OCI-LY7 (cell line): ENCODE measurements around the gene TPH2. TPM values are rescaled to one million over a fixed set of nuclear protein-coding genes. Genes with fewer than 3 reads are reported as not detected.

Experiments
- Bru-seq: library from RNA; stranded (reverse); fragments of 400-500 nt; gene quantifications from one replicate; lab custom pipeline; 2021; lab: Mats Ljungman, UMichigan
- BruChase-seq, 2 experiments: library from RNA; stranded (reverse); fragments of 400-500 nt; gene quantifications; one replicate each; lab custom pipeline; 2021; lab: Mats Ljungman, UMichigan
- BruUV-seq: library from RNA; stranded (reverse); fragments of 400-500 nt; replicated peaks from 2 replicates; lab custom pipeline; 2021; lab: Mats Ljungman, UMichigan
- CTCF ChIA-PET: fragments of 300-600 bp; sonication (Branson Sonifier 250); formaldehyde crosslinking; loops from one replicate; lab custom pipeline; 2022; ENCODE audit warnings: antibody characterized with exemption; ENCODE audit not compliant: unreplicated experiment; lab: Charles Lee
- POLR2A ChIA-PET: fragments of 300-600 bp; sonication (Branson Sonifier 250); formaldehyde crosslinking; loops from one replicate; lab custom pipeline; 2022; ENCODE audit warnings: antibody characterized with exemption; lab: Charles Lee
- DNase-seq: peaks from one replicate; pipeline ENCODE4 v3.0.0-alpha.2; 2015; ENCODE audit warnings: low spot score
- H2AFZ ChIP-seq: fragments of 200-600 bp; sonication (generic), shearing (Covaris generic); 2 replicates; pipeline ENCODE4 v1.6.1; 2014; ENCODE audit warnings: mild to moderate bottlenecking, antibody characterized with exemption, low read length, moderate library complexity
- H3K27ac ChIP-seq: fragments of 200-600 bp; sonication (generic); 2 replicates; pipeline ENCODE4 v1.5.1; 2014; ENCODE audit warnings: mixed run types, low read depth, mild to moderate bottlenecking, moderate library complexity, low read length, inconsistent platforms; ENCODE audit not compliant: poor library complexity, severe bottlenecking
- H3K36me3 ChIP-seq: fragments of 200-600 bp; sonication (generic); 2 replicates; pipeline ENCODE4 v1.6.1; 2014; ENCODE audit warnings: mild to moderate bottlenecking, antibody characterized with exemption, low read length, moderate library complexity, mixed read lengths; ENCODE audit not compliant: insufficient read depth
- H3K4me1 ChIP-seq: fragments of 200-600 bp; sonication (generic); 2 replicates; pipeline ENCODE4 v1.5.1; 2014; ENCODE audit warnings: mild to moderate bottlenecking, low read length; ENCODE audit not compliant: insufficient read depth, poor library complexity, severe bottlenecking
- H3K4me2 ChIP-seq: fragments of 200-600 bp; sonication (generic); 2 replicates; pipeline ENCODE4 v1.6.1; 2014; ENCODE audit warnings: mild to moderate bottlenecking, low read length
- H3K4me3 ChIP-seq: fragments of 200-600 bp; sonication (generic); 2 replicates; pipeline ENCODE4 v1.5.1; 2014; ENCODE audit warnings: mild to moderate bottlenecking, low read depth, low read length; ENCODE audit not compliant: poor library complexity, severe bottlenecking
- H3K79me2 ChIP-seq: fragments of 200-600 bp; sonication (generic); 2 replicates; pipeline ENCODE4 v1.6.1; 2016; ENCODE audit warnings: low read depth, mild to moderate bottlenecking, low read length, moderate library complexity, mixed read lengths; ENCODE audit not compliant: insufficient read depth
- H3K9me2 ChIP-seq: fragments of 200-600 bp; sonication (generic); 2 replicates; pipeline ENCODE4 v1.6.1; 2016; ENCODE audit warnings: mild to moderate bottlenecking, low read length, mixed read lengths; ENCODE audit not compliant: insufficient read depth
- H3K9me3 ChIP-seq: fragments of 200-600 bp; sonication (generic); 2 replicates; pipeline ENCODE4 v1.6.1; 2014; ENCODE audit warnings: mild to moderate bottlenecking, mixed run types, low read length, mixed read lengths
- H4K20me1 ChIP-seq: fragments of 200-600 bp; sonication (generic); 2 replicates; pipeline ENCODE4 v1.6.1; 2014; ENCODE audit warnings: mild to moderate bottlenecking, antibody characterized with exemption, low read length, moderate library complexity, mixed read lengths; ENCODE audit not compliant: insufficient read depth
- CTCF ChIP-seq: fragments of 200-600 bp; sonication (generic); conservative IDR thresholded peaks from 2 replicates; pipeline ENCODE4 v1.5.1; 2014; ENCODE audit warnings: mild to moderate bottlenecking, antibody characterized with exemption, low read length, moderate library complexity, mixed read lengths
- EZH2phosphoT487 ChIP-seq: fragments of 200-600 bp; sonication (generic); IDR thresholded peaks from 2 replicates; pipeline ENCODE4 v1.6.1; 2018; ENCODE audit warnings: low read depth, borderline replicate concordance, mild to moderate bottlenecking, mixed run types, antibody characterized with exemption, low read length, moderate library complexity, mixed read lengths
- intact Hi-C: fragments of 100-400 bp; cut with micrococcal nuclease; formaldehyde crosslinking; loops from one replicate; pipeline ENCODE4 v1.10.0; 2022; ENCODE audit not compliant: unreplicated experiment
- long read RNA-seq: library from polyadenylated mRNA; stranded (forward); transcript quantifications from one replicate; pipeline ENCODE4 v2.0.0, GENCODE V29; 2022
- total RNA-seq, 2 experiments: library from RNA; depleted of rRNA in 1 of 2; stranded (reverse); fragments of >200 nt in 1 of 2; shearing (Covaris generic) in 1 of 2; gene quantifications; 2 replicates each; pipeline ENCODE4 v1.2.3, GENCODE V29; 2014 to 2022

Gene TPH2
- total RNA-seq (2014; rRNA removed; shearing (Covaris generic)) = not detected in 2 replicates
- not detected in 2 replicates for total RNA-seq (2022)
- percentile 6 among the genes with signal in this experiment for Bru-seq, nascent RNA
- percentile 5 among the genes with signal in this experiment for BruChase-seq, experiment 1, labeled RNA remaining after a 6-hour chase
- percentile 4 among the genes with signal in this experiment for BruChase-seq, experiment 2, labeled RNA remaining after a 2-hour chase
- long read RNA-seq = 0 reads

DNA sequence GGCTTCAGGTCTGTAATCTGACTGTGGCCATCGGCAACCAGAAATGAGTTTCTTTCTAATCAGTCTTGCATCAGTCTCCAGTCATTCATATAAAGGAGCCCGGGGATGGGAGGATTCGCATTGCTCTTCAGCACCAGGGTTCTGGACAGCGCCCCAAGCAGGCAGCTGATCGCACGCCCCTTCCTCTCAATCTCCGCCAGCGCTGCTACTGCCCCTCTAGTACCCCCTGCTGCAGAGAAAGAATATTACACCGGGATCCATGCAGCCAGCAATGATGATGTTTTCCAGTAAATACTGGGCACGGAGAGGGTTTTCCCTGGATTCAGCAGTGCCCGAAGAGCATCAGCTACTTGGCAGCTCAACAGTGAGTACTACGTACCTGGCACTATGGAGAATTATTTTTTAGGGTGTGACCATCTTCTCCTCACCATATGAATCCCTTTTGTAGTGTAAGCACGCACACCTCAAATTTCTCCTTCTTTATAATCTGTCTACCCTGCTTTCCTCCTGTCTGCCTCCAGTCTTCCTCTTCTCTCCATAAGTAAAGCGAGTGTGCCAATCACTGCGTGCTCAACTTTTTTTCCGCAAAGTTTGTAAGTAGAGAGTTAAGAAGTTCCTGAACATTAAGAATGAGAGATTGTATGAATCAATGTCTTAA lies at the start of gene TPH2:
TSS of gene TPH2 (plus strand) at position 118 of the 658 bp plus-strand sequence. CDS start at position 260, 142 bp downstream.
- ChIA-PET CTCF (no interaction called here), POLR2A (no interaction called here)
- Histone ChIP-seq H3K4me2 (no peak within 1 kb of the TSS), H4K20me1 (no peaks in the 10 kb centered on the region), H3K9me2 (no peaks in the 10 kb centered on the region), H3K27ac (no peak within 1 kb of the TSS), H3K4me3 (no peak within 1 kb of the TSS), H3K4me1 (no peaks in the 10 kb centered on the region), H2AFZ (no peak within 1 kb of the TSS), H3K36me3 (no peaks in the 10 kb centered on the region), H3K79me2 (no peaks in the 10 kb centered on the region), H3K9me3 (no peaks in the 10 kb centered on the region)
- DNase-seq = peak; percentile 77
- peak; percentile 85 for TF ChIP-seq CTCF
- no peak for TF ChIP-seq EZH2phosphoT487
- intact Hi-C loops = loop anchor here (2.0 kb wide), 1 partner anchor 158 kb away; no protein-coding TSS in a partner anchor
- BruUV-seq = no TSS peak

DNA sequence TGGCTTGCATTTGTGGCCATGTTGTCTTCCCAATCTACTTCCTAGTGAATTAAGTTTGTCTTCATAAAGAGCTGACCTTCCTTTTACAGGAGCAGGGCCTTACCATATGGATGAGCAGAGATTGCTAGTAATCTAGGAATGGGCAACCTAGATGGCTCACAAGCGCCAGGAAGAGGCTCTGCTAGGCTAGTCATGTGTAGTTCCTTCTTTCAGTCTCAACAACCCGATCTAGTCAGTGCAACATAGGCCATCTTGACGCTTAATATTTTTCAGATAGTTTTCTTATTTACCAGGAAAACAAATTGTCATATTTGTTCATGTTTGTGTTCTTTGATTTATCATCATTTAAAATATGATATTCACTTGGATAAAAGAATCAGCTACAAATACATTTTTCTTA lies 48.2 kb upstream of the TPH2 start:
- Histone ChIP-seq H3K9me2 (no peaks in the 10 kb centered on the region), H4K20me1 (no peaks in the 10 kb centered on the region), H2AFZ (no peak overlapping the region), H3K27ac (no peak overlapping the region), H3K4me1 (peaks cover 6% of the 10 kb centered on the region), H3K4me3 (no peak overlapping the region), H3K79me2 (no peaks in the 10 kb centered on the region), H3K4me2 (no peak overlapping the region), H3K36me3 (peaks cover 17% of the 10 kb centered on the region; the same call in 1 of the 2 replicates), H3K9me3 (no peaks in the 10 kb centered on the region)
- DNase-seq = peak; percentile 10
- no TSS peak for BruUV-seq
- CTCF ChIA-PET = no interaction called here
- TF ChIP-seq EZH2phosphoT487 = no peak
- no peak for TF ChIP-seq CTCF
- intact Hi-C loops = no loop called here
- POLR2A ChIA-PET = interaction anchor here (0.6 kb wide), 1 partner anchor 102 kb away, joined by 3 read pairs; no protein-coding TSS in a partner anchor

GRCh38 chr12:71892059-71892458 lies 46.6 kb upstream of the TPH2 start:
- no peaks in the 10 kb centered on the region for H4K20me1 ChIP-seq
- TF ChIP-seq CTCF (no peak), EZH2phosphoT487 (no peak)
- no peak overlapping the region for H3K27ac ChIP-seq
- BruUV-seq = no TSS peak
- POLR2A ChIA-PET = interaction anchor here (0.8 kb wide), 1 partner anchor 15 kb away, joined by 3 read pairs; no protein-coding TSS in a partner anchor
- no peaks in the 10 kb centered on the region for H3K9me2 ChIP-seq
- H3K9me3 ChIP-seq = no peaks in the 10 kb centered on the region
- no peak for DNase-seq
- H3K4me2 ChIP-seq = no peak overlapping the region
- no peak overlapping the region for H3K4me3 ChIP-seq
- H3K36me3 ChIP-seq = peaks cover 25% of the 10 kb centered on the region
- peaks cover 6% of the 10 kb centered on the region for H3K4me1 ChIP-seq
- intact Hi-C loops = no loop called here
- no peaks in the 10 kb centered on the region for H3K79me2 ChIP-seq
- no peak overlapping the region for H2AFZ ChIP-seq
- CTCF ChIA-PET = no interaction called here
